H54 (cell line): ENCODE data around the gene OR52H1.

Experiments
- DNase-seq: peaks from one replicate; pipeline ENCODE4 v3.0.0; 2011; ENCODE audit warnings: low spot score, mixed read lengths; ENCODE audit not compliant: insufficient read length
- FAIRE-seq: peaks from 3 replicates; lab custom pipeline; 2011; peaks lifted over from hg19 to GRCh38; lab: Jason Lieb, UNC
- POLR2A ChIP-seq: IDR thresholded peaks from 2 replicates; pipeline ENCODE4 v1.6.1; 2011; ENCODE audit warnings: low read depth, mild to moderate bottlenecking, low read length

Gene OR52H1

GRCh38 chr11:5514841-5515240, 33.5 kb downstream of the OR52H1 start:
- DNase-seq (no peak), FAIRE-seq (no peak)
- no peak for TF ChIP-seq POLR2A

GRCh38 chr11:5509803-5510202, 38.5 kb downstream of the OR52H1 start, which contains the start of gene UBQLN3:
UBQLN3 (minus strand) TSS chr11:5509957; CDS start chr11:5509558, 399 bp downstream.
- DNase-seq (no peak), FAIRE-seq (no peak)
- TF ChIP-seq POLR2A: no peak

DNA sequence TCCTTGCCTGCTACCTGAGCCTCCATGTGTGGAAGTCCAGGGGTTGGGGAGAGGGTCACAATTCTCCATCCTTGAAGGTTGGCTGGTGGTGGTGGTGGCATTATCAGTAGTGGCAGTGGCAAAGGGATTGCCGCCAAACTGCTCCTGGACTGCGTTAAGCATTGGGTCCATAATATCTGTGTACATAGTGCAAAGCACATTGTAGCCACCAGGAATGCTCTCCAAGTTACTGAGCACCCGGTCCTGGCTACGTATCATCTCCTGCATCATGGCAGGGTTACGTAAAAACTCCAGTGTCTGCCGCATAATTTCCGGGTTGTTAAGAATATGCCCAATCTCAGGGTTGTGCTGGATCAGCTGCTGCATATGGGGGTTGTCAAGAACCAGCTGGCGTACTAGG, 39.7 kb downstream of the OR52H1 start:
- FAIRE-seq (no peak), DNase-seq (no peak)
- no peak for TF ChIP-seq POLR2A

- TF ChIP-seq POLR2A: no peak
- FAIRE-seq (no peak), DNase-seq (no peak)
These were observed 40.4 kb downstream of the OR52H1 start for GRCh38 chr11:5507933-5508305.

DNA sequence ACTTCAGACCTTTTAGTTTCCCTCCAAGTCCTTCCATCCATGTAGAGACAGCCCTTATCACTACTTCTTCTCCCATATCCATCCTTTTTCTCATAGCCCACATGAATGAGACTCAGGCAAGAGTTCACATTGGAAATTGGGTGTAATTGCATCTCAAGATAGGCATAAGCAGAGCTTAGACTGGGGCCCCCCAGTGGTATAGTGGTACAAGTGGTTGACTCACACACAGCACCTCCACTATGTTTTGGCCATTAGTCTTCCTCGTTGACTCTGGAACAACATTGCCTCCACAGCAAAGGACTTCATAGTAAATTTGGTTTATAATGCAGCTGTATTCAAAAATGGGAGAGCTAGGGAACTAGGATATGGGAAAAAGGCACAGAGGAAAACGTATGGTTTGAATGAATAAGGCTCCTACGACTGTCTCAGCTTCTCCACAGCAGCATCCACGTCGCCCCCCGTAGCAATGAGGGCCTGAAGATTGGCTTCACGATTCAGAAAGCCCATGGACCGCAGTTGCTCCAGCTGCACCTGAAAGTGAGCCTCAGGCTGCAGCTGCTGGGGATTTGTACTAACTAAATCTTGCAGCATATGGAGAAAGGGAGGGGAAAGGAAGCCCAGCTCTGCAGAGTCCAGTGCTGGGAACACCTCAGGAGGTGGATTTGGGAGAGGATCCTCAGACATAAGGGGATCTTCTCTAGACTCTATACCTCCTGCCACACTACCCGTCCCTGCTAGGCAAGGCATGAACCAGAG, 41.0 kb downstream of the OR52H1 start:
- FAIRE-seq (no peak), DNase-seq (no peak)
- TF ChIP-seq POLR2A: no peak

DNA sequence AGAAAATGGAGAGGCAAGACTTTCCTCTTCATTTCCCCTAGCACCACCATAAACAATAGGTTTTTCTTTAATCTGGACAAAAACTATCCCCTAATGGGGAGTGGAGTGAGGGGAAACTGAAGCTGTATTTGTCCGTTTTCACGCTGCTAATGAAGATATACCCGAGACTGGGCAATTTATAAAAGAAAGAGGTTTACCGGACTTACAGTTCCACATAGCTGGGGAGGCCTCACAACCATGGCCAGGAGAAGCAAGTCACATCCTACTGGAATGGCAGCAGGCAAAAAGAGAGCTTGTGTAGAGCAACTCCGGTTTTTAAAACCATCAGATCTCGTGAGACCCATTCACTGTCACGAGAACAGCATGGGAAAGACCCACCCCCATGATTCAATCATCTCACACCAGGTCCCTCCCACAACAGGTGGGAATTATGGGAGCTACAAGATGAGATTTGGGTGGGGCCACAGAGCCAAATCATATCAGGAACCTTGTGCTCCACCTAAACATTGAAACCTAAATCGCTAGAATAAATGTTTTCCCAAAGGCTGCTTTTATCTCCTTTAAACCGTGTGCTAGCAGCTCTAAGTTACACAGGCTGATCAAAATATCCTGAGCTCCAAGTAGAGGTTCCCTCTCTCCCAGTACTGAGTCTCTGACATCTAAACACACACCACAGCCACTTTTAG, 42.8 kb downstream of the OR52H1 start:
- TF ChIP-seq POLR2A: no peak
- peak; percentile 100 for FAIRE-seq
- DNase-seq: no peak

- DNase-seq: no peak
- FAIRE-seq: peak; percentile 76
- no peak for TF ChIP-seq POLR2A
These were observed 43.9 kb downstream of the OR52H1 start for GRCh38 chr11:5504403-5504921.

DNA sequence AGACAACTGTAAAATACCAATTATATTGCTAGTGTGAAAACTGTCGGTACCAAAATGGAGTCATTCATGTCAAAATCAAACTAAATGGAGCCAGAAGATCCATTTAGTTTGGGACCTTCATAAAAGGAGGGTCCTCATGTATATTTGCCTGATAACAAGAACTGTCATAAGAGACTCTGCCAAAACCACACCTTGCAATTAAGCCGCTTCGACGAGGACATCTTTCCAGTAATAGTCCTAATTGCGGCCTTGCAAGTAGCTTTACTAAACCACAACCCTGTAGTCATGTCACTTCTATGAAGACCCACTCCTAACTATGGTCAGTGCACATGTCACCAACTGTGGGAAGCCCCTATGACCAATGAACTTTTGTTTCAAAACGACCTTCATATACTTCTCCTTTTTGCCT, 47.9 kb downstream of the OR52H1 start:
- TF ChIP-seq POLR2A: no peak
- no peak for DNase-seq
- peak; percentile 73 for FAIRE-seq

DNA sequence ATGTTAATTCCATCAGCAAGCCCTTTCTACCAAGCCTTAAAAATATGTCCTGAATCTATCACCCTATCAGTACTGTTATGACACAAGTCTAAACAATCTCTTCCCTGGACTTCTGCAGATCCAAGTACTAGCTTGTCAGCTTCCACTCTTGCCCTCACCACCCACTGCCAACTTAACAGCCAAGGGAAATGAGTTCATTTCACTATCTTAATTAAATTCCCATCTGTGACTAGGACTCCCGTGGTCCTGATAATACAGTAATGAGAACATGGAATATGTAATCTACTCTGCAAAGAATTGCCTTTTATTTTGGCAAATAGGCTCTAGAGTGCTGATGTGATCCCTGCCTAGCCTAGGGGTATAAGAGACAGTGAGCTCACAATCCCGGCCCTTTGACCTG, 48.7 kb downstream of the OR52H1 start:
- no peak for TF ChIP-seq POLR2A
- FAIRE-seq (peak; percentile 73), DNase-seq (no peak)
